Activated gamma-delta T cell treated with Interleukin-2 at 50 U/mL for 16 hours (primary cell): Measurements from ENCODE around the gene NANS.
"Not testable (repeated sequence)": the region's sequence is repeated elsewhere in the genome, so short reads cannot be mapped to it uniquely, and the experiment has no call there.

ENCODE experiments used
- DNase-seq: peaks from one replicate; pipeline ENCODE4 v3.0.0-alpha.2; 2020

Gene NANS

DNA sequence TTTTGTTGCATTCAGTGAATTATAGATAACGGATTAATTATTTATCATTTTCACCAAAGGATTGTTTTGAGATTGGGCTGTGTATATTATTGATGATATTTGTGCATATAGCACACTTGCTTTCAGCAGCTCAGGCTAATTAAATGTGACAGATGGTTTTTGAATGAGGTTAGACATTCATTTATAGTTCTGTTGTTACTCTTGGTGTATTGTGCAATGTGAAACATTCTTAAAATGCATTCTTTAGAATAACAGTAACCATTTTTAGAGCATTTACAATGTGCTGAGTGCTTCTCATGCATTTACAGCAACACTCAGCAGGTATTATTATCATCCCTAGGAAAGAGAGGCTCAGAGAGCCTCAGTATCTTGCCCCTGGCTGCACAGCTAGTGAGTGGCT lies 23.8 kb downstream of the NANS start:
- DNase-seq: no peak

DNA sequence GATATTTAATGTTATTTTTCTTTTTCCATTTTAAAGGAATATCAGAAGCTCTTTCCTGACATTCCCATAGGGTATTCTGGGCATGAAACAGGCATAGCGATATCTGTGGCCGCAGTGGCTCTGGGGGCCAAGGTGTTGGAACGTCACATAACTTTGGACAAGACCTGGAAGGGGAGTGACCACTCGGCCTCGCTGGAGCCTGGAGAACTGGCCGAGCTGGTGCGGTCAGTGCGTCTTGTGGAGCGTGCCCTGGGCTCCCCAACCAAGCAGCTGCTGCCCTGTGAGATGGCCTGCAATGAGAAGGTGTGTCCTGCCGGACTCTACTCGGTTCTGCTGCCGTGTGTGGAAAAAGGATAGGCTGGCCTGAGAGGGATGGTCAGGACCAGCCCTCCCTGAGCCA lies 24.2 kb downstream of the NANS start:
- DNase-seq: no peak

DNA sequence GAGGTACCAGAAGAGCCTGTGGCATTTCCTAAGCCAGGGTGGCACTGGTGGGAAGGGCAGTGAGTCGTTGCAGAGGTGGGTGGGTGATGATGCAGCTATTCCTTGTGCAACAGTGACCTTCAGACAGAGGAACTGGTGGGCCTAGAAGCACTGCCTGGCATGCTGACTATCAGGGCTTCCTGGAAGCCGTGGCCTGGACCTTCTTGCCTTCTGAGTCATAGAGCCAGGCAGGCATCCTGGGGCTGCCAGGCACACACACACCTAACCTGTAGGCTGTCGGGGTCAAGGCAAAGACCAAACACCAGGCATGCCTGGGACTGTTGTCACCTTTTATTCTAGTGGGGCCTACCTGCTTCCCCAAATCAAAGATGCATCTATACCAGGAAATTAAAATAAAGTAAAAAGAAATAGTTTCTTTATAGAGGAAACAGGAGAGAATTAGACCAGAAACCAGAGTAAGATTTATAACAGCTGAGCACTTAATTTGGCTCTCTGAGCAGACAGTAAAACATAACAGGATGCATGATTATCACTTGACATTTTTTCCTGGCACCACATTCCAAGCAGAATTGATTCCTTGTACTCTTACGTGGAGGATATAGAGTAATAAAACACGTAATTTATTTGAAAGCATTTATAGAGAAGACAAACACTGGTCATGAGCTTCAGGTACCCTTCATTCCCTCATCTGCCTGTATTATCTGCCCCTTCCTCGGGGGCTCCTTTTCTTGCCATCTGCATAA lies 25.1 kb downstream of the NANS start:
- DNase-seq: no peak

DNA sequence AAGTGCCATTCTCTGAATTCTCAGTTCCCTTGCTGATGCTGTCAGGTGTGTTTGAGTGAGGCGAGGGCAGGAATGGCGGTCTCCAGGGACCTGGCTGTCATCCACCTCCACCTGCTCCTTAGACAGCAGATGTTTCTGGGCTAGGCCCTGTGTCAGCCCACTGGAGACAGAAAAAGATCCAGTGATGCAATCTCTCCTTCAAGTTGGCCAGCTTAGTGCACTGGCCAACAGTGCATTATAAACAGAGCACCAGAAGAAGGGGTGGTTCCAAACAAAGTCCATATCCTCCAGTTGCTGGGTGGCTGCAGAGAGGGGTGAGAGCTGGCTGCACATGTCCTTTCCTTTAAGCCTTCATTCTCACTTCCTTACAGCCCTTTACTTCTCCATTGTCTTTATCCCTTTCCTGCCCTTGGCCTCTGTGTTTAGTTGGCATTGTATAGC lies 26.5 kb downstream of the NANS start:
- DNase-seq: no peak

DNA sequence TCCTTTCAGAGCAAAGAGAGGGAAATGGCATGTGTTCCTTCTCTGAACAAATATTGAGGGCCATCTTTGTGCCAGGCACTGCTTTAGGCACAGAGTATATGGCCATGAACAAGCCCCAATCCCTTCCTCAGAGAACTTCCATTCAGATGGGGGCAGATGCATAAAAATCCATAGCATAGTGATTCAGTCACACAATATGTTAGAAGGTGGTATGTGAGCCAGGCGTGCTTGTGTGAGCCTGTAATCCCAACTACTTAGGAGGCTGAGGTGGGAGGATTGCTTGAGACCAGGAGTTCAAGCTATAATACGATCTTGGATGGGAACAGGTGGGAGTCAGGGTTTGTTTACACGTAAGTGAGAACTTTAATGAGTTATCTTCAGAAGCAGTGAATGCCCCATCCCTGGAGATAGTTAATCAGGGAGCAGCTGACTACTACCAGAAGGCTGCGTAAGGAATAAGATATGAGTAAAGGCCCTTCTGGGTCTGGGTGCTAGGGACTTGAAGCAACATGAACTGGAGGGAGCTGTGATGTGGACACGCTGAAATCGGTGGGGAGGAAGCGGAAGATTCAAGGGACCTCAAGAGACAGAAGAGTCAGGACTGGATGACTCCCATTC lies 27.1 kb downstream of the NANS start:
- DNase-seq: no peak

DNA sequence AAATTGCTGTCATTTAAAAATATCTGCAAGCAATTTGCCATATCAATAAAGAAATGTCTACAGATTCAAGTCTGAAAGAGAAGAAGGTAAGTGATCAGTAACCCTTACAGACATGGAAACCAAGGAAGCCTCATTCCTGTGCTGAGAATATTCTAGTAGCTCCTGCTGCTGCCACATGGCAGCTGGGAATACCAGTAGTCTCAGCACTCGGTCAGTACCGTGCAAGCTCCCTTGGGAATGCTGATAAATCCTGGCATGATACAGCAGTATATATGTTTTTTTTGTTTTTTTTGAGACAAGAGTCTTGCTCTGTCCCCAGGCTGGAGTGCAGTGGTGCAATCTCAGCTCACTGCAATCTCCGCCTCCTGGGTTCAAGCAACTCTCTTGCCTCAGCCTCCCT lies 27.9 kb downstream of the NANS start:
- no peak for DNase-seq

DNA sequence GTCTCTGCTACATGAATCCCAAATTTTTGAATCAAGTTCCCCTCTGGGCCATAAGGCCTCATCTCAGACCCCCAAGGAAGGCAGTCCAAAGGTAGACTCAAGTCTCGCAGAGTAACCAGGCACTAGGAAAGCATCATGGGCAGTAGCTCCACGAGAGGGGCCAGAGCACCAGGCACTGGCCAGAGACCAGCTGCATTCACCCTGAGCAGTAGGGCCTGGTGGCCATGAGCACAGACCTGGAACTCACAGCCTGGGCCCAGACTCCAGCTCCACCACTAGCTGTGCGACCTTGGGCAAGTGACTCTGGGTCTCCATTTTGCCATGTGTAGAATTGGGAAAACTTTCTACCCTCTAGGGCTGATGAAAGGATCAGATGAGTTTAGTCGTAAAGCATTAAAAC lies 28.5 kb downstream of the NANS start:
- DNase-seq: no peak

DNA sequence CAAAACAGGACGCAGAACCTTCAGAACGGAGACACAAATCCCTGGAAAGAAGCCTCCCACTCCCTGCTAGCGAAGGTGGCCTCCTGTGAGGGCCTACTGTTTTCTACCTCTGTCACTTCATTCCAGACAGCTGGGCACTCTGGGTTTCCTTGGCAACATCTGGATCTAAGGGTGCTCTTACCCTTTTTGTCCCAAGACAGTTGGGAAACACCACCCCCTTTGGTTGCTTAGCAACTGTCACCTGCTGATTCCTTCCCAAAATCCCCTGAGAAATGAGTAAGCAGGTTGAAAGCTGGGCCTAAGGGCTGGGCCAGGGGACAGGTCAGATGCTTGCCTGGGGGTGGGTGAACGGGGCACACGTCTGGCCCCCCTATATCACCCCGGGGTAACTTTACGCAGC lies 29.4 kb downstream of the NANS start:
- DNase-seq: no peak

DNA sequence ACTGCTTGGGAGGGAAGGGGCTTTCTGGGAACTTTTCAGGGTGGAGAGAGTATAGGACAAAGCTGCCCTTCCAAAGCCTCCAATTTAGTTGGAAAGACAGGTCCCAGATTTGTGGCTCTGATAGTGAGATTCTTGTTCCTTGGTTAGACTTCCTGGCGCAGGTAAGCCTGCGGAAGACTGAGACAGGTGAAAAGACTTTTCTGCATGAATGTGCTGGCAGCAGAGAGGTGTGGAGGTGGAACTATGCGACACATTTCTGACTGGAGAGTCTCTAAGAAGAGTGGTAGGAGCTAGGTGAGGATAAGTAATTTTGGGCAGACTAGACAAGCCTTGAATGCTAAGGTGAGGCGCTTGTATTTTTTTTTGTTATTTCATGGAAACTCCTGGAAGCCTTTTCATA lies 29.9 kb downstream of the NANS start:
- DNase-seq: no peak

DNA sequence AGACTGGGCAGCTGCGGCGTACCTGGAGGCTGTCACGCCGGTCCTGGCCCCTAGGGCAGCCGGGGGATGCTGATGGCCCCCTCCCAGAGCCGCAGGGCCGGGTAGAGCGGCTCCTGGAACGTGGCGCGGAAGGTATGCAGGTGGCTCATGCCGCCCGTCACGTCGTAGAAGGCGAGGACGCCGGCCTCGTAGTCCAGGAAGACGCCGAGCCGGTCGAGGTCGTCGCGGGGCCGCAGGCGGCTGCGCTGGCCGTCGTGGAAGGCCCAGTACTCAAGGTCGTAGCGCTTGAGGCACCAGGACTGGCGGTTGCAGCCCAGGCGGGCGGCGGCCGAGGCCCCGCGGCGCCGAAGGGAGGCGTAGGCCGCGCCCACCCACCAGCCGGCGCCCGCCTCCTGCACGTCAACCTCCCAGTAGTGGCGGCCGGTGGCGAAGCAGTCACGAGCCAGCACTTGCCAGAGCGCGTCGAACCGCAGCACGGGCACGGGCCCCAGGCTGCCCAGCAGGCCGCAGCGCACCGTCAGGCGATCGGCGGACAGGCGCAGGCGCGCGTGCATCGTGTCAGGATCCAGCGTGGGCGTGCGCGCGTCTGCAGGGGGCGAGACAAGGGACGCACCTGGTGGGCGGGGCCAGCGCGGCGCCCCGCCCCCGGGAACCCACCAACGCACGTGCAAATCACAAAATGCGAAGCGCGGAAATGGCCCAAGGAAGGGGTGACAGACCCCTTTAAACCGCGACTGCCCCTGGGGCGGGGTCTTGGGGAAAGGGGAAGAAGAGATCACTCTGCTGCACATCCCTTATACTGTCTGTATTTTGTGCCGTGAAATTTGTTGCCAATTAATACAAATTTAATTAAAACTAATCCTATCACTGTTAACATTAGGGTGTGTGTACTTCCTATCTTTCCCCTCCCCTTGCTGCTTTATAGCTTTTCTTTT lies 31.2 kb downstream of the NANS start:
- DNase-seq: peak; percentile 30

DNA sequence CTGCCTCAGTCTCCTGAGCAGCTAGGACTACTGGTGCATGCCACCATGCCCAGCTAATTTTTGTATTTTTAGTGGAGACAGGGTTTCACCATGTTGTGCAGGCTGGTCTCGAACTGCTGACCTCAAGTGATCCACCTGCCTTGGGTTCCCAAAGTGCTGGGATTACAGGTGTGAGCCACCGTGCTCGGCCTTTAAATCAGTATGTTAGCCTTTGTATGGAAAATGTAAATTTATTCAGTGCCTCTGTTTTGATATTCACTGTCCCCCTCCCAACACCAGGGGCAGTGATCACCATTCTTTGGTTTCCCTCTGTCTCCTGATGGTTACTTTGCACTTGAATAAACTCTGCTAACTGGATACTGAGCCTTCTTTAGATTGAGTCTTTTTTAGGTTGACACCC lies 34.1 kb downstream of the NANS start:
- DNase-seq: not testable (repeated sequence)

DNA sequence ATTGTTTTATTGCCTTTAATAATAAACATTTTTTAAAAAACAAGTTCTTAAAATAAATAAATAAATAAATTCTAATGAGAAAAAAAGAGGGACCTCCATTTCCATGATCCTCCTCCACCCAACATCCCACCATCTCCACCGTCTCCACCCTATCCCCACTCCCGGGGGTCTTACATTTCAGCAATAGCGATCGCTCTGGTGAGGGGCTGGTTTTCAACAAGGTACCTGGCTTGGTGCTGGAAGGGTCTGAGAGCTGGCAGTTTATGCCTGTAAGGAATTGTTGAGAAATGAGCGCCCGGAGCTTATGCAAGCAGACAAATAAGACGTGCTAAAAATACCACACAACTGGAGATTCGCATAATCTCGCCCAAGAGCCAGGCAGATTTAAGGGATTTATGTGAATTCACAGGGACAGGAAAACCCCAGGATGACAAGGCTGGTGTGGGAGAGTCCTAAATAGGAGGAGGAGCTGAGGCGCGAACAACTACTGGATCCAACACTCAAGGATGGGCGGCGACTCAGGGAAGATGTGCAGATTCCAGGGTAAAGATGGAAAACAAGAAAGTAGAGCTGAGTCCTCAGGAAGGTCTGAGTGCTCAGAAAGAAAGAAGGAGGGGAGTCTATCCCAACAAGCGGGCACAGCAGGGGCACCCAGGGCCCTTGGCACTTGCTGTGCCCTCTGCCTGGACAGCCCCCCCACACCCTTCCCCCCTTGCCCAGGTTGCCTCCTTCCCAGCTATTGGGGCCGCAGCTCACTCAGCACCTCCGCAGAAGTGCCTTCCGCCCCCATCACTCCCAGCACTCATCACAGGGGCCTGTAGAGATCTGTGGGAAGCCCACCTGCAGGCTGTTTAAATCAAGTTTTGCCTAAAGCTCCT lies 35.4 kb downstream of the NANS start:
- DNase-seq: no peak

DNA sequence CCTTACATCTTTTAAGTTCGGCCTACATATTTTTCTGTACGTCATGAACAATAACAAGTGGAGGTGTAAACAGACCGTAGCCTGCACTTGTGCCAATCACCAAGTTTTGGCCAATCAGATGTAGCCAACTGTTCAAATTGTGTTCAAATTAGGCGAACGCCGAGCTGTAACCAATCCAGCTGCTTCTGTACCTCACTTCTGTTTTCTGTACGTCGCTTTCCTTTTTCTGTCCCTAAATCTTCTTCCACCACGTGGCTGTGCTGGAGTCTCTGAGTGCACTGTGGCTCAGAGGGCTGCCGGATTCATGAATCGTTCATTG lies 36.0 kb downstream of the NANS start:
- no peak for DNase-seq

DNA sequence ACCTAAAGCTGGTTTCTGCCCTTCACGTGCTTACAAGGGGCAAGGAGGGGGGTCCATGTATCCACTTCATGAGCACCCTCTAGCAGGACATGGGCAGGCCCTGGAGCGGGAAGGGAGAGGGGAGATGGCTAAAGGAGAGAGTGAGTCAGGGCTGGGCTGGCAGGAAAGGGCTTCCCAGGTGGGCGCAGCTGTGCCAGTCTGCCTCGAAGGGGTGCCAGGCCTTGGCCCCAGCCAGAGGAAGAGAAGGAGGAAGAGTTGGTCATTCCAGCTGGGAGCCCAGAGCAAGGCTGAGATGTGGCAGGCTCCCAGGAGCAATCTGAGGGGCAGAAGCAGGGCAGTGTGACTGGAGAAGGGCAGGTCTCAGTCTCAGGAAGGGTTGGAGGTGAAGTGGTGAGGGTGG lies 37.8 kb downstream of the NANS start:
- no peak for DNase-seq

DNA sequence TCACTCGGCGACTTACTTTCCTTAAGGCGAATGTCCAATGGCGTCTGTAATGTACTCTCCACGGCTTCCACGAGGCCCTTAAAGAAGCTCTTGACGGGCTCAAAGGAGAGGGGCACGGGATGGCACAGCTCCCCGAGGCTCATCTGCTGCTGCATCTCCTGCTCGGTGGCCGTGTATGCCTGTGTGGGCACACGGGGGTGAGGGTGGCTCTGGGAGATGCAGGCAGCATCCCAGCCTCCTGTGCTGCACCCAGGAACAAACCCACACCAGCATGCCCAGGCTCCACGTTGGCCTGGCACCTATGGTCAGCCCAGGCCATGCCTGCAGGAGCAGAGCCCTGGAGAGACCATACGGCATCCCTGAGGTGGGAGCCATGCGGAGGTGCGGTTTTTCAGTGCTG lies 38.3 kb downstream of the NANS start:
- DNase-seq: no peak

DNA sequence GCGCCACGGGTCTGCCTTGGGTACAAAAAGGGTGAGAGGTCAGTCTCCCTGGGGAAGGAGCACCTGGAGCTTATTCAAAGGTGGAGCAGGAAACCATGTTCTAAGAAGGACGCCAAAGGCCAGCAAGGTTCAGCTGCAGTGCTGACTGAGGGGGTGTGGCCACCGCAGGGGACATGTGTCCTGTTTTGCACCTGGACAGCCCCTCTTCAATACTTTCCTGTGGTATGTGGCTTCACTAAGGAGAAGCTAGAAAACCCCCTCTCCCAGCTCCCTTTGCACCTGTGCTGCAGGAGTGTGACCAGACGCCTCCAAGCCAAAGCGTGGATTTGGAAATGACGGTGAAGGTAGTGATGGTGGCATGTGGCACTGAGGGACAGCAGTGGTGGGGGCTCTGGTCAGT lies 38.9 kb downstream of the NANS start:
- no peak for DNase-seq

DNA sequence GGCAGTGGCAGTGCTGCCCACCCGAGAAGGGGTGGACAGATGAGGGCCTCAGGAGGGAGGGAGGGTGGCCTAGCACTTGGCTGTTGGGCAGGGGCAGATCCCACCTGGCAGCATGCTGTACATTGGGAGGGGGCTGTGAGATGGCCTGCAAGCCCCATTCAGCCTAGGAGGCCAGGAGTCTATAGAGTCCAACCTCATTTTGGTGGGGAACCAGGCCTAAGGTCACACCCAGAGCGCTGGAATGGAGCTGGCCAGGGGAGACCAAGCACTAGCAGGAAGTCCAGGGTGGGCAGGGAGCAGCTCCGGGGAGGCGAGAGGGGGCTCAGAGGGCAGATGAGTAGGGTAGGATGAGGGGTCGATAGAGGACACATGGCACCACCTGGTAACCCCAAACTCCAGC lies 39.6 kb downstream of the NANS start:
- no peak for DNase-seq

DNA sequence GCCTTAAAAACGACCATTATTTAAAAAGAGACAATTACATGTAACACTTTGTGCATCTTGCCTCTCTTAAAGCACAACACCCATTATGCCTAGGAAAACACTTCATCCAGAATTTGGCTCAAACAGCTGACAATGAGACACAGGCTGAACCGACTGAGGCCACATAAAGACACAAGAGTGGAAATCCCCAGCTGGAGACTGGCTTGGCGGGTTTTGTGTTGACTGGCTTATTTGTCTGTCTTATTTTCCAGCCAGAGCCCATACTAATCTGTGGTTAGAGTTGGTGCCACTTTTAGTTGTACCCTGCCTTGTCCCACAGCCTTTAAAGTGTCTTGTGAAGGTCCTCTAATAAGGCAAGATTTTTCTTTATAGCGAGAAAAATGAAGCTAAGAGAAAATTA lies 41.3 kb downstream of the NANS start:
- no peak for DNase-seq

DNA sequence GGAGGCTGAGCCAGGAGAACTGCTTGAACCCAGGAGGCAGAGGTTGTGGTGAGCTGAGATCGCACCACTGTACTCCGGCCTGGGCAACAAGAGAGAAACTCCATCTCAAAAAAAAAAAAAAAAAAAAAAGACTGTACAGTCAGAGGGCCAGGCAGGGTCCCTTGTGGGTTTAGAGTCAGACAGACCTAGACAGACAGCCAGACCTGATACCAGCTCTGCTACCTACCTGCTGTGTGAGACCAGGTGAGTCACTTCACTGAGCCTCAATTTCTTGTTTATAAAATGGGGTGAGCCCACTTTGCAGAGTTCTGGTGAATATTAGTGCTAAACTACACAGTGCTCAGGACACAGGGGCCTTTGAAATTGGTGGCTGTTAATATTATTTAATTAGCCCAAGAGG lies 42.8 kb downstream of the NANS start:
- no peak for DNase-seq

DNA sequence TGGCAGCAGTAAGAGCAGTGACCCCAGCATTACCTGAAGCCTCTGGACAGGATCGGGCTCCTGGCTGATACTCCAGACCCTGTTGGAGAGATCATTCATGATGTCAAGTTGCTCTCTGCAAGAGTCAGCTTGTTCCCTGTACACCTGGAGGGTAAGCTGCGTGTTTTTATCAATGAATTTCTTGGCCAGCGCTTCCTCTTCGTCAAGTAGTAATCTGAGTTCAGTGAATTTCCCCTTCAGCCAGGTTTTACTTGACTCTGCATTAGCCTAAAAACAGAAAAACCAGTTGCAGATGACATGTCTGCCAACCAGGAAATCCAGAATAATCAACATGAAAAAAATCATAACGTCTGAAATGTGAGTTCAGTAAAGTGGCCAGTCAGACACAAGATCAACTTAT lies 43.4 kb downstream of the NANS start:
- DNase-seq: no peak

DNA sequence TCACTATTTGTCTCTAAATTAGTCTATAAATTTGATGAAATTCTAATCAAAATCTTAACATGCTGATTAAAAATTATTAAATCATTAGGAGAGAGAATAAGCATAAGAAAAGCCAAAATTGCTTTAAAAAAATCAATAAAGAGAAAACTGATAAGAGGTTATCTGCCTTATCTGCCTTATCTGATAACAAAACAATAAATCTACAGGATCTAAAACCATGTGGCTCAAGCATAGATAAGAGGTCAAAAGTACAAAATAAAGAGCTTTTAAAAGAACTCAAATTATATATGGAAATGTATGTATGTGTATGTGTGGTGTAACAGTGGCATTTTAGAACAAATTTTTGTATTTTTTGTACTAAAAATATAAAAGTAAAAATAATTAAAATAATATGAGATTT lies 43.9 kb downstream of the NANS start:
- no peak for DNase-seq

DNA sequence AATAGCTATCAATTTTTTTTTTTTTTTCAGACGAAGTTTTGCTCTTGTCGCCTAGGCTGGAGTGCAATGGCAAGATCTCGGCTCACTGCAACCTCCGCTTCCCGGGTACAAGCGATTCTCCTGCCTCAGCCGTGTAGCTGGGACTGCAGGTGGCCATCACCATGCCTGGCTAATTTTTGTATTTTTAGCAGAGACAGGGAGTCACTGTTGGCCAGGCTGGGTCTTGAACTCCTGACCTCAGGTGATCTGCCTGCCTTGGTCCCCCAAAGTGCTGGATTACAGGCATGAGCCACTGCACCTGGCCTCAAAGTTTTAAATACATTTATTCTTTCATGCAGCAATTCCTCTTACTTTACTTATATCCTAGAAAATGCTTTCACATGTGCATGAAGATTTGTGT lies 44.9 kb downstream of the NANS start:
- DNase-seq: no peak

DNA sequence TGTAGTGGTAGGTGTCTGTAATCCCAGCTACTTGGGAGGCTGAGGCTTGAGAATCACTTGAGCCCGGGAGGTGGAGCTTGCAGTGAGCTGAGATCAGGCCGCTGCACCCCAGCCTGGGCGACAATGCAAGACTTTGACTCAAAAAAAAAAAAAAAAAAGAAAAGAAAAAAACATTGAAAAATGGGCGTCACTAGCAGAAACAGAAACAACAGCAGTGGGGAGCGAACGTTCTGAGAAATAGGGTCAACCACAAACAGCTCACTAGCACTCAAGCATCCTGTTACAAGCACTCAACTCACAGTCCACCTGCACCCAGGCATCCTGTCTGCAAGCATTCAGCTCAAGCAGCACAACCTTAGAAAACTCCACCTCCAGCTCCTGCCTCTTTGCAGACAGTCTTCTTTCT lies 45.3 kb downstream of the NANS start:
- peak; percentile 83 for DNase-seq
